Right renal pelvis (tissue), 4 donors: ENCODE data around the gene PTGR1. TPM values are rescaled to one million over a fixed set of nuclear protein-coding genes. Genes with fewer than 3 reads are reported as not detected.
"Not testable (repeated sequence)": the region's sequence is repeated elsewhere in the genome, so short reads cannot be mapped to it uniquely, and the experiment has no call there.

Experiments
- DNase-seq, 4 donors: peaks; one replicate each; pipeline ENCODE4 v3.0.0-alpha.2; 2013; ENCODE audit warnings: low read depth in 4 of 4, low spot score in 3 of 4, missing footprints in 1 of 4
- polyA plus RNA-seq, 4 donors: library from polyadenylated mRNA; unstranded; fragments of 120-200 nt; gene quantifications; one replicate each; pipeline ENCODE4 v1.2.1, GENCODE V29; 2013; ENCODE audit not compliant: insufficient read length in 4 of 4

PTGR1 gene
- 100 to 1,000 TPM; 189 to 360 (median 259) TPM for polyA plus RNA-seq

DNA sequence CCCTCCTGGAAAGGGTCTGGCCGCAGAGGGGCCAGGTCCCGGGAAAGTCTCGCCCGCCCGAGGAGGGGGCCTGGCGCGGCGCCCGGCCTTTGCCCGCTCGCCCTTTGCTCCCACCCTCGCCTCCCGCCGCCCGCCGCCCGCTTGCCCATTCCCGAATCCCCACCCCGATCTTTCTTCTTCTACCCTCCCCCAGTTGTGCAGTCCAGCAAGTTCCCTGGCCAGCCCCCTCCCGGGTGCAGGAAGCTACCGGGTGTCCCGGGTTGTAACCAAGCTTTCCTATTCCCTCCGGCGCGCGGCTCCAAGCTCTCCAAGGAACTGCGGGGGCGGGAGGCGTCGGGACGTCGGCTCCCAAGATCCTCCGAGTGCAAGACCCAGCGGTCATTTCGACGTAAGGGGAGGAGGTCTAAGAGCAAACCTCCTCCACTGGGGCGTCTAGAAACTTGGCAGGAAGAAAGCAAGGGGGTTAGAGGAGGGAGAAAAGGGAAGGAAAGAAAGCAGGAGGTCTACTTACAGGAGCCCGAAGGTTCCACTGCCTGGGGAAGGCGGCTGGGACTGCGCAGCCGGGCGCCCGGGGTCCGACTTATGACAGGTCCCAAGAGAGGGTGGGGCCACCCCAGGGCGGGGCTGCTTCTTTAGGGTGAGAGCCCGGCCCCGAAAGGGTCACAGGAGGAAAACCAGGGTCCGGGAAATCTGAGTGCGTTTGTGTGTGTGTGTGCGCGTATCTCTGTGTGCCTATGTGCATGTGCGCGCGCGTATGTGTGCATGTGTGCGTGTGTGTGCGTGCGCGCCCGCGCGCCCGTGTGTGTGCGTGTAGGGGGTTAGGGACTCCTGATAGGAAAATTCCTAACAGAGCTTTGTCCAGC is at the start of gene PTGR1:
Gene PTGR1, minus strand, starts transcription at position 556 of the 863 bp plus-strand sequence. CDS start 2,225 bp downstream, outside the sequence.
- peak in 3 of 4 donors; percentile 72 to 91 (median 84) for DNase-seq

DNA sequence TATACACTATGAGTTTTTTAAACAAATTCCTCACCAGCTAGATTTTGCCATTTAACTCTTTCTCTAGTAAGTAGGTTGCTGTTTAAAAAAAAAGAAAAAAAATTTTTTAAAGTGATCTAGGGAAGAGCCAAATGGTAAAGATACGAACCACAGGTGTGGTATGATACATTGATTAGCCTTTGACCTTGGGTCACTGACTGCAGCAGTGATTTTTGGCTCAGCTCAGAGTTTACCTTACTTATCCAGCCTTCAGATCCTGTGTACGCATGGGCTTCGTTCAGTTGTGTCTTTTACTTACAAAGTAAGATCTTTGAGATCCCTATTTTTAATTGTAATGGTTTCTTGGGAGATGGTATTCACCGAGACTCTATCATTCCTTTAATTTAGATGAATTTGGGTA is 49.6 kb upstream of the PTGR1 start:
- DNase-seq, result no peak

DNA sequence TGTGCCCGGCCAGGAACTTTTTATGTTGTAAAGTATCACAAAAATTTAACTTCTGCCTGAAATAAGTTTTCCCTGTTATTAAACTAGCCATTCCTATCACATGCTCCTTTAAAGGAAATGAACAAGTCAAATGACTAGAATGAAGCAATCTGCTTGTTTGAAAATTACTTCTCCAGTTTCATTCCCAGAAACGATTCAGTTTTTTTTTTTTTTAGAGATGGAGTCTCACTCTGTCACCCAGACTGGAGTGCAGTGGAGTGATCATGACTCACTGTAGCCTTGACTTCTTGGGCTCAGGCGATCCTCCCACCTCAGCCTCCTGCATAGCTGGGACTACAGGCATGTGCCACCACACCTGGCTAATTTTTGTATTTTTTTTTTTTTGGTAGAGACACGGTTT is 48.6 kb upstream of the PTGR1 start:
- DNase-seq, result no peak

DNA sequence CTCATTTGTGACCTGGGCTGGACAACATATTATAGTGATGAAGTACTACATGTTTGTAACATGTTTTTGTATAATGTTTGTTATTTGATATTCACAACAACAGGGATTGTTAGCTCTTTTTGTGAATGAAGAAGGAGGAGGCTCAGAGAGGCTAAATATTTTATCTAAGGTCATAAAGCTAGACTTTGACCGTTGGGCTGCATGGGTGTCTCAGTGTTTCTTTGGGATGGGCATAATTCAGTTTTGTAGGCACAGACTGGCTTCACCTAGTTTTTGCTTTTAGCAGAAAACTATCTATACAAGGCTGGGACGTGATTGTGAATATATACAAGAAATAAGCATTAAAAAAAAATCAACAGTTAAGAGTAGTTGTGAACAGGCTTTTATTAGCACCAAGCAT is 47.0 kb upstream of the PTGR1 start:
- no peak for DNase-seq

DNA sequence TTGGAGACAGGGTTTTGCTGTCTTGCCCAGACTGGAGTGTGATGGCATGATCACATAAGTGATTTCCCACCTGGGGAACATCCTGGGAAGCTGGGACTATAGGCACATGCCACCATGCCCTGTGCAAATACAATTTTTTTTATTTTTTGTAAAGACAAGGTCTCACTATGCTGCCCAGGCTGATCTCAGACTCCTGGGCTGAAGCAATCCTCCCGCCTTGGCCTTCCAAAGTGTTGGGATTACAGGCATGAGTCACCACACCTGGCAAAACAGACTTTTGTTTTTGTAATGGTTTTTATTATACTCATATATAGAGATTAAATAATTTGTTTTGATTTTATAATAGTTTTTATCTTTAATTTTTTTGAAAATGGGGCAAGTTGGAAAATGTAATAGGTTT is 46.4 kb upstream of the PTGR1 start:
- DNase-seq, result no peak

DNA sequence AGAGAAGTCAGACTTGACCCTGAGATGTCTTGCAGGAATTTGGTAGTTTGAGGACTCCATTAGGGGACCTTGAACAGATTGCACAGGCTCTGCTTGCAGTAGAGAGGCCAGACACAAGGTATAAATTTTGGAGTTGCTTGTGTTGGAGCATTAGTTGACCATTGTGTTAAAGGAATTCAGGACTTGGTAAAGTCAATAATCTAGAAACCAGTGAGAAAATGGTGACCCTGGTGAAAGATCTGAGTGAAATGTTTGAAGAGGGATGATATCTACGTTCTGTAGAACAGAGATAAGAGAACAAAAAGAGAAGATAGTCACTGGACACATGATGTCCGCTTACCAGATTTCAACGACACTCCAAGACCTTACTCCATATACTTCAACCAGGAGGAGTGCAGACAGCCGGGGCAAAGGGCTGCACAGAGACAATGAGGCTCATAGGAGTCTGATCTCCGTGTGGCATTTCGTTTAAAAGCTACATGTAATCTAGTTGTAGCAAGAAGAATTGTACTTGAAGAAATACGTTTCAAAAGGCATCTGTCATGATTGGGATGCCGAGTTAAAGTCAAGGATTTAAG is 44.8 kb upstream of the PTGR1 start:
- no peak for DNase-seq

DNA sequence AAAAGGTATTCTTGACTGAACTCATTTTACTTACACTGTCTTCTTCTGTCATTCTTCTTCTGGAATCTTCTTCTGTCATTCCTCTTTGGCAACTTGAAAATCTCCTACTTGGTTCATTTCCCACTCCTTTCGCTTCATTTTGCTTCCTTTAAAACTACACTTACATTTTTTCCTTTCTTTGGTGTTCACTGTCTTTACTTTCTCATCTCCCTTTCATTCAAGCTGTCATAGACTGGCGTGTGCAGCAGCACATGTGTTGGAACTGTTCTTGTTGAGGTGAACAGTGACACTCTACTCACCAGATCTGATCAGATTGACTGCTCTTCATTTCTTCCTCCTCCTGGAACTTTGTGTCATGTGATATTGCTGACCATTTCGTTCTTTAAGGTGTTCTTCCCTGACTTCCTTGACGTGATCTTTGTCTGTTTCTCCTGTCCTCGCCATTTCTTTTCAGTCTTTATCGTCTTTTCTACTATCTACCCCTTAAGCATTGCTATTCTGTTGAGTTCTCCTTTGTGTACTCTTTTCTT is 38.0 kb upstream of the PTGR1 start:
- no peak for DNase-seq

DNA sequence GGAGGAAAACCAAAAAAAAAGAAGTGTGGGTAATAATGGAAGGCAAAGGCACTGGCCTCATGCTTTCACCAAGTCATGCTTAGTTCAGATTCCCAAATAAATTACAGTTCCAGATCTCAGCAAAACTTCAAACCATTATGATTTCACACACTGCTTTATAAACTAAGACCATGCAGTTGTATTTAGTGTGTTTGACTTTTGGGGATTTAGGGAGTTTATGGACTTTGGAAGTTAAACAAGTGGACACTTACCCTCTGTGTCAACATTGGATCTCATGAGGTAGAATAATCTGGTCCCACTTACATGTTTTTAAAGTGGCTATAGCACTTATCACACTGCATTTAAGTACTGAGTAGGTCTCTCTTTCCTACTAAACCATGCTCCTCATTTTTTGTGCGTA is 35.4 kb upstream of the PTGR1 start:
- DNase-seq, result no peak

DNA sequence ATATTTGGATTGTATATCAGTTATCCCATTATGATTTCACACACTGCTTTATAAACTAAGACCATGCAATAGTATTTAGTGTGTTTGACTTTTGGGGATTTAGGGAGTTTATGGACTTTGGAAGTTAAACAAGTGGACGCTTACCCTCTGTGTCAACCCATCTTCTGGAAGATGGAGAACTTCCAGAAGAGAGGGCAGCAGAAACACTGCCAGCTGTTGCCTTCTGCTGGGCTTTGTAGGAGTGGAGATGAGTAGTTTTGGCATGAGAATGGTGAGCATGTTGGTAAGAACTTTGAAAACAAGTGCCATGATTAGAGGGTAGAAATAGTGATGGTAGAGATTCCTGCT is 33.9 kb upstream of the PTGR1 start:
- DNase-seq, result no peak

DNA sequence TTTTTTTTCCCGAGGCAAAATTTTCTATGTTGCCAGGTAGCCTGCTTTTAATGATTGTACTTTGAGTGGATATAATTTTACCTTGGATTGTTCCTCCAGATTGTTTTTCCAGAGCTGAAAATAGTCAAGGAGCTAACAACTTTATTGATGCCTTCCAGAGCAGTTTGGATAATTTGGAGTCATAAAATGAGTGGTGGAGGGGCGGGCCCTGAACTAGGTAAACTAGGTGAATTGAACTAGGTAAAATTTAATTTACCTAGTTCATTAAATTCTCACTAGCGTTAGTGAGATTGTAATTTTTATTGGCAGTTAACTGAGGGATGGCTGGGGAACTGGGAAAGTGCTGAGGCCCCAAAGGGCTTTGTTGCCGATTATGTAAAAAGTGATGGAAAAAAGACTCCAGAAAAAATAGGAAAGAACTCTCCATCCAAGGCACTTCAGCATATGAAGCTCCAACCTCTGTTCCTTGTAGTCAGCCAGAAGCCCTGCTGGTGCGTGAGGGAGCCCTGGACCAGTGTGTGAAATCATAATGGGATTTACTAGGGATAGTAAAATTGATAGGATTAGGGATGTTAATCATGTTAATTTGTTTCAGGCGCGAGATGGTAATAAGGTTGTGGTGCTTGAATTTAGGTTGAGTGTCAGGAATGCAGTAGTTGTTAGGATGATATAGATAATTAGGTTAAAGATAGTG is 33.4 kb upstream of the PTGR1 start:
- DNase-seq, result no peak

DNA sequence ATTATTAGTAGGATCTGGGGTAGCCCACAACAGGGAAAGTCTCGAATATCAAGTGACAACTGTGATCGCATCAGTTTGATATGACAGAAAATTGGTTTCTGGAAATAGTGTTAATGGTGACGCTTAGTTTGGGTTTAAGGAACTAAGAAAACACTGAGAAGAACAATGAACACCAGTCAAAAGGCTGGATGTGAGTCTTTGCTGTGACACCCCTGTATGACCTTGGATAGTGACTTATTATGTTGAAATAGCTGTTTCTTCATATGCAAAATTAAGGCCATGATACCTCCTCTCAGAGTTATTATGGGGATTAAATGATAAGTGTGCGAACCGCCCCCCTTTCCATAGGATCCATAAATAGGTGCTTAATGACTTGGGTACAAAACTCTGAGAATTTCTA is 32.6 kb upstream of the PTGR1 start:
- no peak for DNase-seq

DNA sequence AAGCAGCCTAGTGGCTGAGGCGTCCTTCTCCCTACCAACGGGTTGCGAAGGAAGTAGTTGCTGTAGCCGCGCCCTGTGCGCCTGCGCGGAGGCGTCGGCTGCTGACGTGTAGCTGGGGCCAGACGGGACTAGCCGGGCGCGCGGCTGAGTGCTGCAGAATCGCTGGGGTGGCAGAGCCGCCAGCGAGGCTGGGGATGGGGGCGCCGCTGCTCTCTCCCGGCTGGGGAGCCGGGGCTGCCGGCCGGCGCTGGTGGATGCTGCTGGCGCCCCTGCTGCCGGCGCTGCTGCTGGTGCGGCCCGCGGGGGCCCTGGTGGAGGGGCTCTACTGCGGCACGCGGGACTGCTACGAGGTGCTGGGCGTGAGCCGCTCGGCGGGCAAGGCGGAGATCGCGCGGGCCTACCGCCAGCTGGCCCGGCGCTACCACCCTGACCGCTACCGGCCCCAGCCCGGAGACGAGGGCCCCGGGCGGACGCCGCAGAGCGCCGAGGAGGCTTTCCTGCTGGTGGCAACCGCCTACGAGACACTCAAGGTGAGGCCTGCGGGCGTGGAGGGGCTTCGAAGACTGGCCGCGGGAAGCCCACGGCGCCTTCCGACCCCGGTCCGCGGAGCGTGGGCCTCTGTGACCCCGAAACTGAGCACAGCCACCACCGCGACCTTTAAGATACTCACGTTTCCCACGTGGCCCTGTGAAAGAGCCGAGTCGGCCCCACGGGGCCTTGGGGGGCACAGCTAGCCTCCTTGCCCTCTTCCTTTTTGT is 31.9 kb upstream of the PTGR1 start, which contains the start of gene DNAJC25:
Gene DNAJC25, plus strand, starts transcription at position 121 of the 758 bp plus-strand sequence. Its CDS starts 74 bp downstream, at position 195.
- DNase-seq, result peak; percentile 95 to 96 (median 96)

DNA sequence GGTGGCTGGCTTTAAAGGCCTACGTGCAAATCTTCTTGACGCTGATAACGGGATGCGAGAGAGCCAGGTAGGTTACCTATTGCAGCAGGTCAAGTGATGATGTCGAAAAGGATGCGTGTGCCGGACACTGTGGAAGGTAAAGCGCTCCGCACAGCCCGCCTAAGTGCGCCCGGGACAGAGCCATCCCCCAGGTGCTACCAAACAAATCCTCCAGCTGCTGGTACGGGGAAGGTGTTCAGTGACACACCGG is 31.4 kb upstream of the PTGR1 start:
- no peak for DNase-seq

DNA sequence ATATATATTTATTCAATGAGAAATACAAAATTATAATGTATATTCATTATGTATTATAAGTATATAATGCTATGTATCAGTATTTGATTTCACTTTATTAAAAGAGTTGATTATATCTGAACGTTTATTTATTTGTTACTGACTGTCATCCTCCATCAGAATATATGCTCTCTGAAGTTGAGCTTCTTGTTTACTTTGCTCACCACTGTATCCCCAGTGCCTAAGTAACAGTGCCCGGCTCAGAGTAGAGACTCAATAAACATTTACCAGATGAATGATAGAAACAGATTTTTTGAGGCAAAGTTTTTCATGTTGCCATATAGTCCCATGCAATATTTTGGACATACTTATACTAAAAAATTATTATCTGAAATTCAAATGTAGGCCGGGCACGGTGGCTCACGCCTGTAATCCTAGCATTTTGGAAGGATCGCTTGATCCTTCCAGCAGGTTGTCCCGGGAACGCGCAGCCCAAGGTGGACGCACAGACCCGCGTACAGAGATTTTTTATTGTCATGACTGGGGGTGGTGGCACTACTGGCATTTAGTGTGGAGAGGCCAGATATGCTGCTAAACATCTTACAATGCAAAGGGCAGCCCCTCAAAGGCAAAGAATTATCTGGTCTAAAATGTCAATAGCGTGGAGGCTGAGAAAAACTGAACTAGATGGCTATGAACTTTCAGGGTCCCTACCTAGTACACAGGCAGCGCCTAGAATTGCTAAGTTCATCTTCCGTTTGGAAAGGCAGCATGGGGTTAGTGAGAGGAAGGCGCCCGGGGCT is 30.9 kb upstream of the PTGR1 start:
- DNase-seq, result no peak

DNA sequence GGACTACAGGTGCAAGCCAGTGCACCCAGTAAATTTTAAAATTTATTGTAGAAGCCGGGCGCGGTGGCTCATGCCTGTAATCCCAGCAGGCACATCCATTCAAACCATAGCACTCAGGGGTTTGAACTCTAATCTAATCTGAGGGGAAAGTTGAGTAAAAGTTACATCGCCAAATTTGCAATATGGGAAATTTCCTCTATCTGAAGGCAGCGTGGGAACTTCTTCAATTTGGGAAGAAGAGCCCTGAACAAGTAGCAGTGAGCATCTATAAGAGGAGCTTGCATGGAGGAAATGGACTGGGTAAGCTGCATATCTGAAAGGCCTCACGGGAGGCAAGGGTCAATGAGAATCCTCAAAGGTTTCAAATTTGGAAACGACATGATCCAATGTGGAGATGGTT is 29.0 kb upstream of the PTGR1 start:
- DNase-seq, result no peak

DNA sequence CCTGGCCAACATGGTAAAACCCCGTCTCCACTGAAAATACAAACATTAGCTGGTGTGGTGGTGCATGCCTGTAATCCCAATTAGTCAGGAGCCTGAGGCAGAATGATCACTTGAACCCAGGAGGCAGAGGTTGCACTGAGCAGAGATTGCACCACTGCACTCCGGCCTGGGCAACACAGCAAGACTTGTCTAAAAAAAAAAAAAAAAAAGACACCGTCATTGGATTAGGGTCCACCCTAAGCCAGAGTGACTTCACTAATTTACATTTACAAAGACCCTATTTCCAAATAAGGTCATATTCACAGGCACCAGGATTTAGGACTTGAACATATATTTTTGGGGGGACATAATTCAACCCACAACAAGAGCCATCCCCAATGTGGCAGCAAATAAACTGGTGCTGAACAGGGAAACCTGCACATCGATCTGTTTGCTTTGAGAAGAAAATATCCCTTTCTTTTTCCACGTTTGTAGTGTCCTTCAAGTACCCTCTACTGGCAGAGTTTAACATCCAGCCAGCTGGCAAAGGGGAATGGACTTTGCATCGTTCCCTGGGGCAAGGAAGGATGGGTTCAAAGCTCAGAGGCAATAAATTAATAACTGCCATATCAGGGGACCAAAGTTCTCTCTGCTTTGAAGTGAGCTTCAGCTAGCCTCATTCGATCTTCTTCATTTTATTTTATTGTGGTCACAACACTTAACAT is 28.0 kb upstream of the PTGR1 start:
- no peak for DNase-seq

DNA sequence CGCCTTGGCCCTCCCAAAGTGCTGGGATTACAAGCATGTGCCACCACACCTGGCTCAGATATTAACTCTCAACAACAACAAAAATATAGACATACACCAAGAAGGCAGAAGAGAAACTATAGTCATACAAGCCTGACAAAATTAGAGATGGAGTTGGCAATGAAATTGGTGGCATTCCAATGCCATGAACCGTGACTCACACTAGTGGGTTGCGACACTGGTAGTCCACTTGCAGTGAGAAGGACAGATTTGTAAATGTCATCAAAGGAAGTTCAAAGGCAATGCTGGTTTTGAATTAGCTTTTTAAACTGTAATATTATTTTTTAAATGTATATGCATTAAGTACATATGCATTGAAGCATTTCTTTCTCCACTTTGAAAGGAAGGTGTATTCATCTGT is 23.2 kb upstream of the PTGR1 start:
- no peak for DNase-seq

DNA sequence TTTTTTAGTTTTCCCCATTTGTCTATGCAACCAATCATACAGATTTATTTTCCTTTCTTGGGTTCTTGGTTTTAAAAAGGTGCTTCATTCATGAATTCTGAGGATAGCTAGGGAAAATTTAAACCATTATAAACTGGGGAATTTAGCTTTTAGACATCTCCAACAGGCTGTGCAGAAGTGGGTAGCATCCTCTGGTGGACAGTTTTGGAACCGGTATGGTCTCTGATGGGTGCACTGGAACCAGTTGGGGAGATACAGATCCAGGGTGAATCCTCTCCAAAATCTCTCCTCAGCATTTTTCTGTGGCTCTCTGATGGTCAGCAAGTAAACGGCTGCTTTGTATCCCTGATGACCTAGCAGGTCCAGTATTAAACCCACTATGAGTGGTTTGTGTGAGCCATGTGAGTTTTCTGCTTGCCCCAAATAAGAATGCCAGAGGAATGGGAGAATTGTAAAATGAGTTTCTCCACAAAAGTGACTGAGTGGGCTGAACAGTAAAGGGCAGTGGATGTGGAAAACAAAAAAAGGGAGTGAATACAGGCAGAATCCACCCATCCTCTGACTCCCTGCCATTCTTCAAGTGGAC is 22.5 kb upstream of the PTGR1 start:
- no peak for DNase-seq

DNA sequence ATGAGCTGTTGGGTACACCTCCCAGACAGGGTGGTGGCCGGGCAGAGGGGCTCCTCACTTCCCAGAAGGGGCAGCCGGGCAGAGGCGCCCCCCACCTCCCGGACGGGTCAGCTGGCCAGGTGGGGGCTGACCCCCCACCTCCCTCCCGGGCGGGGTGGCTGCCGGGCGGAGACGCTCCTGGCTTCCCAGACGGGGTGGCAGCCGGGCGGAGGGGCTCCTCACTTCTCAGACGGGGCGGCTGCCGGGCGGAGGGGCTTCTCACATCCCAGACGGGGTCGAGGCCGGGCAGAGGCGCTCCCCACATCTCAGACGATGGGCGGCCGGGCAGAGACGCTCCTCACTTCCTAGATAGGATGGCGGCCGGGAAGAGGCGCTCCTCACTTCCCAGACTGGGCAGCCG is 17.9 kb upstream of the PTGR1 start:
- DNase-seq, result not testable (repeated sequence)
